B cell (primary cell): ENCODE measurements around the gene TRIM24. TPM values are rescaled to one million over a fixed set of nuclear protein-coding genes. Genes with fewer than 3 reads are reported as not detected.

Experiments used
- ATAC-seq: fragments of 200-7000 bp; cut with Tn5 transposase; one replicate; pipeline ENCODE4 v1.10.0; 2021; ENCODE audit warnings: low read depth, mild to moderate bottlenecking, moderate number of reproducible peaks, moderate library complexity
- CTCF ChIA-PET: fragments of 350-600 bp; sonication (Branson Sonifier 250); formaldehyde crosslinking; loops from one replicate; lab custom pipeline; 2021; ENCODE audit warnings: antibody characterized with exemption, inconsistent platforms; lab: Charles Lee
- POLR2A ChIA-PET: fragments of 350-600 bp; sonication (Branson Sonifier 250); formaldehyde crosslinking; loops from one replicate; lab custom pipeline; 2021; ENCODE audit warnings: antibody characterized with exemption; lab: Charles Lee
- DNase-seq: peaks from one replicate; pipeline ENCODE4 v3.0.0; 2013
- H2AFZ ChIP-seq: 2 replicates; pipeline ENCODE4 v1.6.1; 2012; ENCODE audit warnings: mild to moderate bottlenecking, low read depth, low read length; ENCODE audit not compliant: insufficient read depth, poor library complexity, severe bottlenecking
- H3K27ac ChIP-seq, 2 donors: 1 replicate in 1 of 2; 2 replicates in 1 of 2; pipeline ENCODE4 v1.5.1; 2012 to 2013; ENCODE audit warnings: low read length in 2 of 2, mild to moderate bottlenecking in 2 of 2, moderate library complexity in 1 of 2
- H3K27me3 ChIP-seq, 4 experiments: fragments of 200-600 bp in 1 of 4; sonication (generic) in 1 of 4; replicated peaks in 1 of 4; 1 replicate in 2 of 4; 2 replicates in 2 of 4; pipeline versions ENCODE4 v1.6.1 to v1.7.0; 2013 to 2016; ENCODE audit warnings: low read length in 3 of 4, mild to moderate bottlenecking in 2 of 4, mixed read lengths in 1 of 4, moderate library complexity in 1 of 4; ENCODE audit not compliant: insufficient read depth in 4 of 4, control insufficient read depth in 3 of 4; ENCODE audit errors: control extremely low read depth in 1 of 4
- H3K36me3 ChIP-seq, 2 experiments: replicated peaks in 1 of 2; 1 replicate in 1 of 2; 2 replicates in 1 of 2; pipeline versions ENCODE4 v1.6.1 to v1.7.1; 2013; ENCODE audit warnings: low read length in 1 of 2; ENCODE audit not compliant: insufficient read depth in 2 of 2, control insufficient read depth in 1 of 2; ENCODE audit errors: control extremely low read depth in 1 of 2, extremely low read depth in 1 of 2
- H3K4me1 ChIP-seq, 2 donors: fragments of 200-600 bp in 1 of 2; sonication (generic) in 1 of 2; 1 replicate in 1 of 2; 2 replicates in 1 of 2; pipeline versions ENCODE4 v1.5.1 to v1.6.1; 2013 to 2017; ENCODE audit warnings: low read length in 2 of 2; ENCODE audit not compliant: control insufficient read depth in 2 of 2, insufficient read depth in 2 of 2
- H3K4me2 ChIP-seq: replicated peaks from 2 replicates; pipeline ENCODE3; 2012; ENCODE audit warnings: mild to moderate bottlenecking, low read depth, low read length; ENCODE audit not compliant: poor library complexity, severe bottlenecking
- H3K4me3 ChIP-seq, 5 experiments: fragments of 200-600 bp in 1 of 5; sonication (generic) in 1 of 5; 1 replicate in 3 of 5; 2 replicates in 2 of 5; pipeline versions ENCODE4 v1.5.1 to v1.7.0; 2011 to 2016; ENCODE audit warnings: low read length in 4 of 5, mild to moderate bottlenecking in 4 of 5, low read depth in 2 of 5, control low read depth in 1 of 5, moderate library complexity in 1 of 5; ENCODE audit not compliant: insufficient read depth in 1 of 5; ENCODE audit errors: control extremely low read depth in 1 of 5, extremely low read depth in 1 of 5
- H3K79me2 ChIP-seq: fragments of 200-600 bp; sonication (generic); one replicate; pipeline ENCODE4 v1.6.0; 2016; ENCODE audit warnings: low read length; ENCODE audit not compliant: control insufficient read depth, insufficient read depth
- H3K9ac ChIP-seq: fragments of 200-600 bp; sonication (generic); 2 replicates; pipeline ENCODE4 v1.6.1; 2017; ENCODE audit warnings: mild to moderate bottlenecking, low read length, moderate library complexity
- H3K9me3 ChIP-seq, 3 donors: one replicate each; pipeline versions ENCODE4 v1.6.1 to v1.7.1; 2013; ENCODE audit warnings: low read length in 2 of 3; ENCODE audit not compliant: control insufficient read depth in 2 of 3, insufficient read depth in 1 of 3; ENCODE audit errors: control extremely low read depth in 1 of 3
- H4K20me1 ChIP-seq: 2 replicates; pipeline ENCODE4 v1.6.0; 2012; ENCODE audit warnings: mild to moderate bottlenecking, low read length; ENCODE audit not compliant: insufficient read depth, control insufficient read depth, poor library complexity, severe bottlenecking
- H3K27ac Mint-ChIP-seq: one replicate; pipeline ENCODE4 v1.8.0; 2021; ENCODE audit warnings: mixed read lengths
- H3K27me3 Mint-ChIP-seq: one replicate; pipeline ENCODE4 v1.8.0; 2021; ENCODE audit warnings: mixed read lengths
- H3K4me1 Mint-ChIP-seq: one replicate; pipeline ENCODE4 v1.8.0; 2021; ENCODE audit warnings: mixed read lengths
- H3K4me3 Mint-ChIP-seq: one replicate; pipeline ENCODE4 v1.8.0; 2021; ENCODE audit warnings: mixed read lengths
- H3K9me3 Mint-ChIP-seq: one replicate; pipeline ENCODE4 v1.8.0; 2022; ENCODE audit warnings: mixed read lengths; ENCODE audit not compliant: insufficient read depth
- EZH2 ChIP-seq: IDR thresholded peaks from 2 replicates; pipeline ENCODE4 v1.6.1; 2012; ENCODE audit warnings: borderline replicate concordance, low read depth, mild to moderate bottlenecking, moderate library complexity, low read length; ENCODE audit not compliant: insufficient read depth, poor library complexity, severe bottlenecking
- WGBS: methylation state at CpG from one replicate; pipeline ENCODE4 v1.1.5; 2013; ENCODE audit warnings: missing lambda C conversion rate; ENCODE audit not compliant: insufficient coverage; 5-methylcytosine and 5-hydroxymethylcytosine counted together
- intact Hi-C: fragments of 100-400 bp; cut with micrococcal nuclease; formaldehyde crosslinking; loops from one replicate; pipeline ENCODE4 v1.10.0; 2022
- polyA plus RNA-seq: library from polyadenylated mRNA; depleted of rRNA; stranded (reverse); fragments of >200 nt; gene quantifications from 2 replicates; pipeline ENCODE4 v1.2.3, GENCODE V29; 2012
- total RNA-seq, 2 donors: library from RNA; stranded (reverse); fragments of 120-200 nt in 1 of 2; gene quantifications; 1 replicate in 1 of 2; 2 replicates in 1 of 2; pipeline versions ENCODE4 v1.2.3 to v1.2.4, GENCODE V29; 2013 to 2022
- TF ChIP-seq, protein P1 (sequence below): fragments of 200-600 bp; IDR thresholded peaks from one replicate; pipeline ENCODE4 v1.8.0; 2022; ENCODE audit warnings: antibody characterized with exemption, mild to moderate bottlenecking

TRIM24 gene
- total and polyA plus RNA-seq, 2 donors (not counting 1 experiment from before 2014, with no cell fraction given), result 3.7 to 18.7 TPM

DNA sequence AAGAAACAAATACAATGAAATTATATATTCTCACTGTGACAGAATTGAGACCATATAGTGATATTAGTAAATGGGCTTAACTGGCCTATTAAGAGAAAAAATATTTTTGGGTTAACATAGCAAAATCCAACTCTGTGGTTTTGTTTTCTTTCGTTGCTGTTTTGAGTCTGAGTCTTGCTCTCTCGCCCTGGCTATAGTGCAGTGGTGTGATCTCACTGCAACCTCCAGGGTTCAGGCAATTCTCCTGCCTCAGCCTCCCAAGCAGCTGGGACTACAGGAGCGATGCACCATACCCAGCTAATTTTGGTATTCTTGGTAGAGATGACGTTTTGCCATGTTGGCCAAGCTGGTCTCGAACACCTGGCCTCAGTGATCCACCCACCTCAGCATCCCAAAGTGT is 15.3 kb downstream of the TRIM24 start:
- ATAC-seq (no peak), DNase-seq (no peak)
- ChIA-PET CTCF (no interaction called here), POLR2A (no interaction called here)
- Histone ChIP-seq H3K79me2 (peaks cover 95% of the 10 kb centered on the region), H3K27me3 (no peaks in the 10 kb centered on the region), H4K20me1 (peaks cover 30% of the 10 kb centered on the region), H3K4me3 (no peak overlapping the region), H2AFZ (no peak overlapping the region), H3K9me3 (peaks cover 0 to 2% (median 0%) of the 10 kb centered on the region in 3 donors), H3K36me3 (no peaks in the 10 kb centered on the region), H3K9ac (no peak overlapping the region), H3K27ac (no peak overlapping the region), H3K4me1 (peaks cover 5 to 6% of the 10 kb centered on the region in 2 donors), H3K4me2 (no peak overlapping the region)
- intact Hi-C loops, result no loop called here
- no peaks in the 10 kb centered on the region for H3K9me3 Mint-ChIP-seq
- H3K4me1 Mint-ChIP-seq, result peaks cover 30% of the 10 kb centered on the region
- no peak overlapping the region for H3K27ac Mint-ChIP-seq
- TF ChIP-seq, protein P1, sequence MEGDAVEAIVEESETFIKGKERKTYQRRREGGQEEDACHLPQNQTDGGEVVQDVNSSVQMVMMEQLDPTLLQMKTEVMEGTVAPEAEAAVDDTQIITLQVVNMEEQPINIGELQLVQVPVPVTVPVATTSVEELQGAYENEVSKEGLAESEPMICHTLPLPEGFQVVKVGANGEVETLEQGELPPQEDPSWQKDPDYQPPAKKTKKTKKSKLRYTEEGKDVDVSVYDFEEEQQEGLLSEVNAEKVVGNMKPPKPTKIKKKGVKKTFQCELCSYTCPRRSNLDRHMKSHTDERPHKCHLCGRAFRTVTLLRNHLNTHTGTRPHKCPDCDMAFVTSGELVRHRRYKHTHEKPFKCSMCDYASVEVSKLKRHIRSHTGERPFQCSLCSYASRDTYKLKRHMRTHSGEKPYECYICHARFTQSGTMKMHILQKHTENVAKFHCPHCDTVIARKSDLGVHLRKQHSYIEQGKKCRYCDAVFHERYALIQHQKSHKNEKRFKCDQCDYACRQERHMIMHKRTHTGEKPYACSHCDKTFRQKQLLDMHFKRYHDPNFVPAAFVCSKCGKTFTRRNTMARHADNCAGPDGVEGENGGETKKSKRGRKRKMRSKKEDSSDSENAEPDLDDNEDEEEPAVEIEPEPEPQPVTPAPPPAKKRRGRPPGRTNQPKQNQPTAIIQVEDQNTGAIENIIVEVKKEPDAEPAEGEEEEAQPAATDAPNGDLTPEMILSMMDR, result no peak
- no peak for TF ChIP-seq EZH2
- H3K4me3 Mint-ChIP-seq, result no peak overlapping the region
- 100% methylated on average over 2 of the region's 5 CpGs for WGBS
- no peaks in the 10 kb centered on the region for H3K27me3 Mint-ChIP-seq

DNA sequence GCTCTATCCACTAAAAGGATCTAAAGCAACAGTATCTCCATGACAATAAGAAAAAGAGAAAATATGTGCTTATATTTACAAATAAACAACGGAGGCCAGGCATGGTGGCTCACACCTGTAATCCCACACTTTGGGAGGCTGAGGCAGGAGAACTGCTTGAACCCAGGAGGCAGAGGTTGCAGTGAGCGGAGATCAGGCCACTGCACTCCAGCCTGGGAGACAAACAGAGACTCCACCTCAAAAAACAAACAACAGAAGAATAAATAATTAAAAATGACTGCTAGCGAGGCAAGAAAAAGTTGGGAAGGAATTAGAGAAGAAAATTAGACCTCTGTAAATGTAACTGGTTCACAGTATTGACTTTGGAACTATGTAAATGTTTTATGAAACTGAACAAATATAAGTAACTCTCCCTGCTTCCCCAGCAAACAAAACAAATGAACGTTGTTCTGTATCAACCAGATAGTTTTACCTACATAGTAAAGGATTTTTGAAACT is 17.1 kb downstream of the TRIM24 start:
- Mint-ChIP-seq H3K27ac (no peak overlapping the region), H3K27me3 (no peaks in the 10 kb centered on the region), H3K9me3 (no peaks in the 10 kb centered on the region), H3K4me1 (peaks cover 37% of the 10 kb centered on the region), H3K4me3 (no peak overlapping the region)
- Histone ChIP-seq H2AFZ (no peak overlapping the region), H3K4me1 (peaks cover 5 to 6% of the 10 kb centered on the region in 2 donors), H3K4me2 (no peak overlapping the region), H3K79me2 (peaks cover 92% of the 10 kb centered on the region), H3K9ac (no peak overlapping the region), H3K27me3 (no peaks in the 10 kb centered on the region), H3K36me3 (peaks cover 0 to 2% of the 10 kb centered on the region in 2 experiments), H3K4me3 (no peak overlapping the region), H3K9me3 (peaks cover 0 to 2% (median 0%) of the 10 kb centered on the region in 3 donors), H3K27ac (no peak overlapping the region), H4K20me1 (peaks cover 27% of the 10 kb centered on the region)
- no peak for DNase-seq
- ATAC-seq, result no peak
- intact Hi-C loops, result no loop called here
- no CpG with 5 or more reads among the region's 4 CpGs for WGBS
- TF ChIP-seq, protein P1, result no peak
- TF ChIP-seq EZH2, result no peak
- POLR2A ChIA-PET, result no interaction called here
- CTCF ChIA-PET, result no interaction called here
